HepG2 (cell line): Measurements from ENCODE around the gene TRPC6. TPM values are rescaled to one million over a fixed set of nuclear protein-coding genes. Genes with fewer than 3 reads are reported as not detected.

Source experiments
- FOXA1 ChIP-seq, 2 experiments: fragments of 450-650 bp in 1 of 2; sonication (generic) in 1 of 2; formaldehyde crosslinking in 1 of 2; IDR thresholded peaks; 2 replicates each; pipeline versions ENCODE4 v1.4.0 to v1.6.1; 2016 to 2020; ENCODE audit warnings: missing genetic modification reagents in 1 of 2
- MBD4 ChIP-seq: IDR thresholded peaks from 2 replicates; pipeline ENCODE4 v1.6.1; 2012; ENCODE audit warnings: low read length, inconsistent platforms, borderline replicate concordance
- ZBED4 ChIP-seq: sonication (generic); formaldehyde crosslinking; IDR thresholded peaks from 2 replicates; pipeline ENCODE4 v1.4.0; 2020; ENCODE audit warnings: missing genetic modification reagents, borderline replicate concordance
- ZNF513 ChIP-seq: sonication (generic); formaldehyde crosslinking; conservative IDR thresholded peaks from 2 replicates; pipeline ENCODE4 v1.5.0; 2020; ENCODE audit warnings: missing genetic modification reagents
- ZNF709 ChIP-seq: sonication (generic); formaldehyde crosslinking; IDR thresholded peaks from 2 replicates; pipeline ENCODE4 v1.5.0; 2020; ENCODE audit warnings: mild to moderate bottlenecking, missing genetic modification reagents
- polyA plus RNA-seq, 8 experiments: library from polyadenylated mRNA; depleted of rRNA in 3 of 8; stranded (reverse) in 7 of 8; unstranded in 1 of 8; fragments of >200 nt; fragmentation: Illumina TruSeq in 4 of 8; extraction: Trizol in 4 of 8; gene quantifications; 2 replicates each; pipeline versions ENCODE4 v1.2.1 to v1.2.3, GENCODE V29; 2011 to 2016; ENCODE audit warnings: low read depth in 4 of 8, missing spikeins in 1 of 8, mixed read lengths in 1 of 8; ENCODE audit not compliant: insufficient read depth in 1 of 8
- total RNA-seq, 5 experiments: library from RNA; depleted of rRNA; stranded (reverse); fragments of >200 nt; fragmentation: Illumina TruSeq; extraction: Trizol; gene quantifications; 2 replicates each; pipeline ENCODE4 v1.2.3, GENCODE V29; 2016; ENCODE audit warnings: low read depth in 1 of 5
- TF ChIP-seq, protein P1 (sequence below): sonication (generic); formaldehyde crosslinking; IDR thresholded peaks from 2 replicates; pipeline ENCODE4 v1.9.0; 2022; ENCODE audit warnings: low read depth, missing genetic modification reagents
- TF ChIP-seq, protein P2 (sequence below): sonication (generic); formaldehyde crosslinking; IDR thresholded peaks from 2 replicates; pipeline ENCODE4 v1.9.0; 2021; ENCODE audit warnings: missing genetic modification reagents, mild to moderate bottlenecking, borderline replicate concordance

Gene TRPC6
- total and polyA plus RNA-seq, 2 of the 13 experiments (the other 11 are each of a cell fraction or from before 2014, with no cell fraction given): not detected

DNA sequence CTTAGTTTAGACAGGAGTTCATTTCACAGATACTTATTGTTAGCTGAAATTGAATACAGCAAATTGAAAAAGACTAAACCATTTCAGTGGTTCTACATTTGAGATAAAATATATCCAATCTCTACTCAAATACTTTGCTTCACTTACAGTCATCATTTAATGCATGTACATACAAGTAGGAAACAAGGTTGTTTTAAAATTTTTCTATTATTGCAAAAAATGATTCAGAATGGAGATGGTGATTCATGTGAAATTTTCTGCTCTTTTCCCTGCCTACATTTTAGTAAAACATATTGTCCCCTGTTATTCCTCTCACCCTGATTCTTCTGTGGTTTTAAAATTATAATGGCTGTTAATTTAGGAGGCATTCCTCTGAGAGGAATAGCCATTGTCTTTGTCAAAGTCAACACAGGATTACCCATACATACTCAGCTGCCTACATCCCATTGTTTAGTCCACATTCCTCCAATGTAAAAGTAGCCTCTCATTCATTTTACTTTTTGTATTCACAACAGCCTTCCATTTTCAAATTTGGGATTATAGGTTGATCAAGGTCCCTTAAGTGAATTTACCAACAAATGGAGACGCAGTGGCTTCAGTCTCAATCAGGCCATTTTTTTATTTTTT lies 60.1 kb downstream of the TRPC6 start (continued):
- TF ChIP-seq ZBED4 (CRISPR knock-in tag) (no peak), MBD4 (no peak), FOXA1 (IDR thresholded peaks at IDR 0.05) (no peak), FOXA1 (CRISPR knock-in tag; IDR thresholded peaks at IDR 0.05) (no peak), ZNF709 (CRISPR knock-in tag) (no peak), ZNF513 (CRISPR knock-in tag) (no peak)
- TF ChIP-seq, protein P1, sequence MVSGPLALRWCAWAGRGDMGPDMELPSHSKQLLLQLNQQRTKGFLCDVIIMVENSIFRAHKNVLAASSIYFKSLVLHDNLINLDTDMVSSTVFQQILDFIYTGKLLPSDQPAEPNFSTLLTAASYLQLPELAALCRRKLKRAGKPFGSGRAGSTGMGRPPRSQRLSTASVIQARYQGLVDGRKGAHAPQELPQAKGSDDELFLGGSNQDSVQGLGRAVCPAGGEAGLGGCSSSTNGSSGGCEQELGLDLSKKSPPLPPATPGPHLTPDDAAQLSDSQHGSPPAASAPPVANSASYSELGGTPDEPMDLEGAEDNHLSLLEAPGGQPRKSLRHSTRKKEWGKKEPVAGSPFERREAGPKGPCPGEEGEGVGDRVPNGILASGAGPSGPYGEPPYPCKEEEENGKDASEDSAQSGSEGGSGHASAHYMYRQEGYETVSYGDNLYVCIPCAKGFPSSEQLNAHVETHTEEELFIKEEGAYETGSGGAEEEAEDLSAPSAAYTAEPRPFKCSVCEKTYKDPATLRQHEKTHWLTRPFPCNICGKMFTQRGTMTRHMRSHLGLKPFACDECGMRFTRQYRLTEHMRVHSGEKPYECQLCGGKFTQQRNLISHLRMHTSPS (CRISPR knock-in tag): no peak
- TF ChIP-seq, protein P2, sequence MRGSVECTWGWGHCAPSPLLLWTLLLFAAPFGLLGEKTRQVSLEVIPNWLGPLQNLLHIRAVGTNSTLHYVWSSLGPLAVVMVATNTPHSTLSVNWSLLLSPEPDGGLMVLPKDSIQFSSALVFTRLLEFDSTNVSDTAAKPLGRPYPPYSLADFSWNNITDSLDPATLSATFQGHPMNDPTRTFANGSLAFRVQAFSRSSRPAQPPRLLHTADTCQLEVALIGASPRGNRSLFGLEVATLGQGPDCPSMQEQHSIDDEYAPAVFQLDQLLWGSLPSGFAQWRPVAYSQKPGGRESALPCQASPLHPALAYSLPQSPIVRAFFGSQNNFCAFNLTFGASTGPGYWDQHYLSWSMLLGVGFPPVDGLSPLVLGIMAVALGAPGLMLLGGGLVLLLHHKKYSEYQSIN (CRISPR knock-in tag): no peak
